Neutrophil (primary cell): ENCODE data around the gene STARD13.

Experiments used
- H3K27ac ChIP-seq: fragments of 200-600 bp; sonication (generic); 2 replicates; pipeline ENCODE4 v1.5.1; 2016; ENCODE audit warnings: mild to moderate bottlenecking, moderate library complexity
- H3K27me3 ChIP-seq: fragments of 200-600 bp; sonication (generic); 2 replicates; pipeline ENCODE4 v1.6.0; 2016; ENCODE audit warnings: mild to moderate bottlenecking
- H3K36me3 ChIP-seq: fragments of 200-600 bp; sonication (generic); 2 replicates; pipeline ENCODE4 v1.5.1; 2017
- H3K4me1 ChIP-seq, 2 experiments: fragments of 200-600 bp in 1 of 2; sonication (generic) in 1 of 2; 1 replicate in 1 of 2; 2 replicates in 1 of 2; pipeline versions ENCODE4 v1.5.1 to v1.6.1; 2013 to 2016; ENCODE audit warnings: low read depth in 1 of 2, low read length in 1 of 2, mild to moderate bottlenecking in 1 of 2, moderate library complexity in 1 of 2; ENCODE audit not compliant: control insufficient read depth in 1 of 2, insufficient read depth in 1 of 2
- H3K4me3 ChIP-seq, 2 experiments: fragments of 200-600 bp in 1 of 2; sonication (generic) in 1 of 2; 1 replicate in 1 of 2; 2 replicates in 1 of 2; pipeline ENCODE4 v1.5.1; 2013 to 2016; ENCODE audit warnings: low read depth in 1 of 2, low read length in 1 of 2, mild to moderate bottlenecking in 1 of 2, moderate library complexity in 1 of 2
- H3K9me3 ChIP-seq: fragments of 200-600 bp; sonication (generic); 2 replicates; pipeline ENCODE4 v1.5.1; 2016
- CTCF ChIP-seq: fragments of 200-600 bp; sonication (generic); IDR thresholded peaks from 2 replicates; pipeline ENCODE4 v1.5.1; 2016; ENCODE audit warnings: antibody characterized with exemption

Gene STARD13

GRCh38 chr13:33230178-33230881, 55.2 kb downstream of the STARD13 start:
- TF ChIP-seq CTCF, result no peak
- Histone ChIP-seq H3K4me3 (no peak overlapping the region), H3K9me3 (no peaks in the 10 kb centered on the region), H3K27me3 (no peaks in the 10 kb centered on the region), H3K36me3 (no peaks in the 10 kb centered on the region), H3K27ac (no peak overlapping the region), H3K4me1 (peaks cover 0 to 4% of the 10 kb centered on the region in 2 experiments)

GRCh38 chr13:33229446-33230177, 55.9 kb downstream of the STARD13 start:
- TF ChIP-seq CTCF, result no peak
- no peak overlapping the region for H3K4me3 ChIP-seq
- no peaks in the 10 kb centered on the region for H3K36me3 ChIP-seq
- H3K4me1 ChIP-seq, result peaks cover 0 to 4% of the 10 kb centered on the region in 2 experiments
- no peaks in the 10 kb centered on the region for H3K9me3 ChIP-seq
- no peaks in the 10 kb centered on the region for H3K27me3 ChIP-seq
- no peak overlapping the region for H3K27ac ChIP-seq

GRCh38 chr13:33228648-33229445, 56.7 kb downstream of the STARD13 start:
- no peak overlapping the region for H3K27ac ChIP-seq
- H3K4me3 ChIP-seq, result no peak overlapping the region
- peak; percentile 73 for TF ChIP-seq CTCF
- no peaks in the 10 kb centered on the region for H3K9me3 ChIP-seq
- no peaks in the 10 kb centered on the region for H3K36me3 ChIP-seq
- H3K27me3 ChIP-seq, result no peaks in the 10 kb centered on the region
- peaks cover 0 to 4% of the 10 kb centered on the region in 2 experiments for H3K4me1 ChIP-seq

GRCh38 chr13:33227927-33228647, 57.5 kb downstream of the STARD13 start:
- peaks cover 0 to 4% of the 10 kb centered on the region in 2 experiments for H3K4me1 ChIP-seq
- no peaks in the 10 kb centered on the region for H3K9me3 ChIP-seq
- H3K4me3 ChIP-seq, result no peak overlapping the region
- H3K27ac ChIP-seq, result no peak overlapping the region
- no peaks in the 10 kb centered on the region for H3K36me3 ChIP-seq
- TF ChIP-seq CTCF, result no peak
- H3K27me3 ChIP-seq, result no peaks in the 10 kb centered on the region

- Histone ChIP-seq H3K36me3 (no peaks in the 10 kb centered on the region), H3K4me3 (no peak overlapping the region), H3K4me1 (peaks cover 0 to 4% of the 10 kb centered on the region in 2 experiments), H3K27me3 (no peaks in the 10 kb centered on the region), H3K9me3 (no peaks in the 10 kb centered on the region), H3K27ac (no peak overlapping the region)
- TF ChIP-seq CTCF, result no peak
Measured at GRCh38 chr13:33224686-33225085, 60.9 kb downstream of the STARD13 start.
